ENCODE measurements around the gene ST8SIA1. TPM values are rescaled to one million over a fixed set of nuclear protein-coding genes. Genes with fewer than 3 reads are reported as not detected.

ST8SIA1 gene
- total RNA-seq, 3 donors from 2014 or later: 3.2 to 23.8 (median 3.2) TPM

GRCh38 chr12:22329621-22330020 lies 4.9 kb downstream of the ST8SIA1 start:
- ATAC-seq: no peak
- DNase-seq: no peak
- Histone ChIP-seq H3K36me3 (ENCODE audit: low read depth) (no peaks in the 10 kb centered on the region), H3K9me3 (no peaks in the 10 kb centered on the region), H3K4me1 (ENCODE audit: low read depth) (peaks cover 6% of the 10 kb centered on the region), H3K4me3 (no peak overlapping the region)
- intact Hi-C loops (cut with DNase I, micrococcal nuclease): loop anchor here in 1 of 2 donors (10.0 kb wide), 1 partner anchor 245 kb away; no protein-coding TSS in a partner anchor
- no peak for TF ChIP-seq CTCF (IDR thresholded peaks at IDR 0.05)

GRCh38 chr12:22325218-22325617 lies 9.3 kb downstream of the ST8SIA1 start:
- DNase-seq: no peak
- TF ChIP-seq CTCF (IDR thresholded peaks at IDR 0.05): no peak
- ATAC-seq: no peak
- H3K4me3 ChIP-seq: no peak overlapping the region
- intact Hi-C loops (cut with DNase I, micrococcal nuclease): no loop called here
- no peaks in the 10 kb centered on the region for H3K4me1 ChIP-seq (ENCODE audit: low read depth)
- no peaks in the 10 kb centered on the region for H3K36me3 ChIP-seq (ENCODE audit: low read depth)
- no peaks in the 10 kb centered on the region for H3K9me3 ChIP-seq

- Histone ChIP-seq H3K4me3 (no peak overlapping the region), H3K9me3 (no peaks in the 10 kb centered on the region), H3K36me3 (ENCODE audit: low read depth) (no peaks in the 10 kb centered on the region), H3K4me1 (ENCODE audit: low read depth) (no peaks in the 10 kb centered on the region)
- no peak for DNase-seq
- intact Hi-C loops (cut with DNase I, micrococcal nuclease): no loop called here
- no peak for TF ChIP-seq CTCF (IDR thresholded peaks at IDR 0.05)
- ATAC-seq: no peak
Measured at GRCh38 chr12:22322091-22322490, 12.4 kb downstream of the ST8SIA1 start.

- intact Hi-C loops (cut with DNase I, micrococcal nuclease): no loop called here
- Histone ChIP-seq H3K4me1 (ENCODE audit: low read depth) (no peaks in the 10 kb centered on the region), H3K9me3 (no peaks in the 10 kb centered on the region), H3K36me3 (ENCODE audit: low read depth) (no peaks in the 10 kb centered on the region), H3K4me3 (no peak overlapping the region)
- peak; percentile 38 for ATAC-seq
- TF ChIP-seq CTCF (IDR thresholded peaks at IDR 0.05): no peak
- DNase-seq: no peak
Measured at GRCh38 chr12:22321638-22322037, 12.9 kb downstream of the ST8SIA1 start.

- intact Hi-C loops (cut with DNase I, micrococcal nuclease): no loop called here
- Histone ChIP-seq H3K4me1 (ENCODE audit: low read depth) (no peaks in the 10 kb centered on the region), H3K4me3 (no peak overlapping the region), H3K9me3 (no peaks in the 10 kb centered on the region), H3K36me3 (ENCODE audit: low read depth) (no peaks in the 10 kb centered on the region)
- no peak for DNase-seq
- no peak for ATAC-seq
- TF ChIP-seq CTCF (IDR thresholded peaks at IDR 0.05): no peak
Measured at GRCh38 chr12:22321018-22321605, 13.4 kb downstream of the ST8SIA1 start.
